MM.1S (cell line): ENCODE measurements around the gene SLC25A25.

Experiments used
- DNase-seq: peaks from one replicate; pipeline ENCODE4 v3.0.0-alpha.2; 2015
- H2AFZ ChIP-seq: fragments of 300-600 bp; sonication (generic); 2 replicates; pipeline ENCODE4 v1.6.0; 2016; ENCODE audit warnings: antibody characterized with exemption, low read length
- H3F3A ChIP-seq: fragments of 300-600 bp; sonication (generic); 2 replicates; pipeline ENCODE4 v1.6.1; 2016; ENCODE audit warnings: mild to moderate bottlenecking, antibody characterized with exemption, low read length, moderate library complexity, mixed read lengths; ENCODE audit not compliant: insufficient read depth
- H3K27ac ChIP-seq: fragments of 300-600 bp; sonication (generic); 2 replicates; pipeline ENCODE4 v1.5.1; 2016; ENCODE audit warnings: mild to moderate bottlenecking, low read length
- H3K27me3 ChIP-seq: fragments of 300-600 bp; sonication (generic); replicated peaks from 2 replicates; pipeline ENCODE4 v1.6.0; 2016; ENCODE audit warnings: low read length; ENCODE audit not compliant: insufficient read depth
- H3K36me3 ChIP-seq: fragments of 300-600 bp; sonication (generic); replicated peaks from 2 replicates; pipeline ENCODE4 v1.6.1; 2016; ENCODE audit warnings: mild to moderate bottlenecking, low read length, mixed read lengths; ENCODE audit not compliant: insufficient read depth
- H3K4me1 ChIP-seq: fragments of 300-600 bp; sonication (generic); 2 replicates; pipeline ENCODE4 v1.6.1; 2016; ENCODE audit warnings: low read length, mixed read lengths
- H3K4me2 ChIP-seq: fragments of 300-600 bp; sonication (generic); 2 replicates; pipeline ENCODE4 v1.6.0; 2016; ENCODE audit warnings: low read depth, low read length
- H3K4me3 ChIP-seq: fragments of 300-600 bp; sonication (generic); 2 replicates; pipeline ENCODE4 v1.5.1; 2016; ENCODE audit warnings: low read length, mixed read lengths
- H3K79me2 ChIP-seq: fragments of 300-600 bp; sonication (generic); 2 replicates; pipeline ENCODE4 v1.6.1; 2016; ENCODE audit warnings: mixed run types, low read length, mixed read lengths
- H3K9ac ChIP-seq: fragments of 300-600 bp; sonication (generic); 2 replicates; pipeline ENCODE4 v1.6.1; 2016; ENCODE audit warnings: low read length, mixed read lengths
- H3K9me2 ChIP-seq: fragments of 300-600 bp; sonication (generic); replicated peaks from 2 replicates; pipeline ENCODE4 v1.6.1; 2016; ENCODE audit warnings: mild to moderate bottlenecking, low read length, mixed read lengths; ENCODE audit not compliant: insufficient read depth
- H3K9me3 ChIP-seq: fragments of 300-600 bp; sonication (generic); replicated peaks from 2 replicates; pipeline ENCODE4 v1.6.1; 2016; ENCODE audit warnings: mild to moderate bottlenecking, low read length, mixed read lengths; ENCODE audit not compliant: insufficient read depth
- H4K20me1 ChIP-seq: fragments of 300-600 bp; sonication (generic); 2 replicates; pipeline ENCODE4 v1.6.1; 2016; ENCODE audit warnings: mild to moderate bottlenecking, low read length, moderate library complexity, mixed read lengths; ENCODE audit not compliant: insufficient read depth
- EZH2 ChIP-seq: fragments of 300-600 bp; sonication (generic); optimal IDR thresholded peaks from 2 replicates; pipeline ENCODE3; 2017; ENCODE audit warnings: low read depth, mild to moderate bottlenecking, antibody characterized with exemption, low read length, mixed read lengths
- EZH2phosphoT487 ChIP-seq: fragments of 300-600 bp; sonication (generic); IDR thresholded peaks from 2 replicates; pipeline ENCODE4 v1.6.1; 2018; ENCODE audit warnings: antibody characterized with exemption, low read length
- TF ChIP-seq, protein P1 (sequence below): fragments of 300-600 bp; sonication (generic); IDR thresholded peaks from 2 replicates; pipeline ENCODE4 v1.5.1; 2016; ENCODE audit warnings: antibody characterized with exemption, low read length, mixed read lengths

SLC25A25 gene

GRCh38 chr9:128142596-128142995 lies 74.6 kb downstream of the SLC25A25 start:
- Histone ChIP-seq H3K79me2 (no peaks in the 10 kb centered on the region), H3F3A (no peaks in the 10 kb centered on the region), H3K4me3 (no peak overlapping the region), H4K20me1 (no peaks in the 10 kb centered on the region), H3K4me1 (no peaks in the 10 kb centered on the region), H3K27me3 (peaks cover 19% of the 10 kb centered on the region), H3K4me2 (no peak overlapping the region), H3K9ac (no peak overlapping the region), H2AFZ (no peak overlapping the region), H3K27ac (no peak overlapping the region), H3K9me3 (no peaks in the 10 kb centered on the region), H3K36me3 (no peaks in the 10 kb centered on the region), H3K9me2 (no peaks in the 10 kb centered on the region)
- no peak for DNase-seq
- TF ChIP-seq EZH2phosphoT487 (no peak), EZH2 (no peak)
- TF ChIP-seq, protein P1, sequence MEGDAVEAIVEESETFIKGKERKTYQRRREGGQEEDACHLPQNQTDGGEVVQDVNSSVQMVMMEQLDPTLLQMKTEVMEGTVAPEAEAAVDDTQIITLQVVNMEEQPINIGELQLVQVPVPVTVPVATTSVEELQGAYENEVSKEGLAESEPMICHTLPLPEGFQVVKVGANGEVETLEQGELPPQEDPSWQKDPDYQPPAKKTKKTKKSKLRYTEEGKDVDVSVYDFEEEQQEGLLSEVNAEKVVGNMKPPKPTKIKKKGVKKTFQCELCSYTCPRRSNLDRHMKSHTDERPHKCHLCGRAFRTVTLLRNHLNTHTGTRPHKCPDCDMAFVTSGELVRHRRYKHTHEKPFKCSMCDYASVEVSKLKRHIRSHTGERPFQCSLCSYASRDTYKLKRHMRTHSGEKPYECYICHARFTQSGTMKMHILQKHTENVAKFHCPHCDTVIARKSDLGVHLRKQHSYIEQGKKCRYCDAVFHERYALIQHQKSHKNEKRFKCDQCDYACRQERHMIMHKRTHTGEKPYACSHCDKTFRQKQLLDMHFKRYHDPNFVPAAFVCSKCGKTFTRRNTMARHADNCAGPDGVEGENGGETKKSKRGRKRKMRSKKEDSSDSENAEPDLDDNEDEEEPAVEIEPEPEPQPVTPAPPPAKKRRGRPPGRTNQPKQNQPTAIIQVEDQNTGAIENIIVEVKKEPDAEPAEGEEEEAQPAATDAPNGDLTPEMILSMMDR, result no peak

DNA sequence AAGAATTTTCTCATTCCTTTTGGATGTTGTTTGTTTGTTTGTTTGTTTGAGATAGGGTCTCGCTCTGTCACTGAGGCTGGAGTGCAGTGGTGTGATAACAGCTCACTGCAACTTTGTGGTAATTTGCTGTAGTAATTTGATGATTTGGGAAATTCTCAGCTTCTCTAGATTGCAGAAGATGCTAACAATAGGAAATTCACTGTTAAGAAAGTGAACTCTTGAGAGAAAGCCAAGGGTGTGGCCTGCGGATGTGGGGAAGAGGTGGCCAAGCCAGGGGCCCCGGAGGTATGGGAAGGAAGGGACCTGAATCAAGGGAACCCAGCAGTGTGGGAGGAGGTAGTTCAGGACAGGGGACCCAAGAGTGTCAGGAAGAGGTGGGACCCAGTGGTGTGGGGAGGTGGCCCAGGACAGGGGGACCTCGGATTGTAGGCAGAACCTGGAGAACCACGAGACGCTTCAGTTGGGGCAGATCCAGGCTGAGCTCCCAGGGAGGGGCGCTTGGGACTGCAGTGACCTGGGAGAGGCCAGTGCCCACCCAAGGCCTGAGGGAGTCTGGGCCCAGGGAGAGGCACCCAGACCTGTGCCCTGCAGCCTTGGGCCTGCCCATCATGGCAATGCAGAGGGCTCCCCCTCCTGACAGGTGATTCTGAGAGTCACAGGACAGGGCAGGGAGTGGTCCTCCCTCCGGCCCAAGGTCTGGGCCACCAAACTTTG lies 75.7 kb downstream of the SLC25A25 start:
- Histone ChIP-seq H3K27me3 (peaks cover 13% of the 10 kb centered on the region; the same call in 1 of the 2 replicates), H3K4me3 (no peak overlapping the region), H3K27ac (no peak overlapping the region), H3K4me1 (no peaks in the 10 kb centered on the region), H3K9me2 (no peaks in the 10 kb centered on the region), H3K79me2 (no peaks in the 10 kb centered on the region), H3K36me3 (no peaks in the 10 kb centered on the region), H2AFZ (no peak overlapping the region), H3K4me2 (no peak overlapping the region), H4K20me1 (no peaks in the 10 kb centered on the region), H3K9me3 (no peaks in the 10 kb centered on the region), H3F3A (no peaks in the 10 kb centered on the region), H3K9ac (no peak overlapping the region)
- no peak for DNase-seq
- no peak for TF ChIP-seq EZH2
- no peak for TF ChIP-seq EZH2phosphoT487
- TF ChIP-seq, protein P1, result no peak

DNA sequence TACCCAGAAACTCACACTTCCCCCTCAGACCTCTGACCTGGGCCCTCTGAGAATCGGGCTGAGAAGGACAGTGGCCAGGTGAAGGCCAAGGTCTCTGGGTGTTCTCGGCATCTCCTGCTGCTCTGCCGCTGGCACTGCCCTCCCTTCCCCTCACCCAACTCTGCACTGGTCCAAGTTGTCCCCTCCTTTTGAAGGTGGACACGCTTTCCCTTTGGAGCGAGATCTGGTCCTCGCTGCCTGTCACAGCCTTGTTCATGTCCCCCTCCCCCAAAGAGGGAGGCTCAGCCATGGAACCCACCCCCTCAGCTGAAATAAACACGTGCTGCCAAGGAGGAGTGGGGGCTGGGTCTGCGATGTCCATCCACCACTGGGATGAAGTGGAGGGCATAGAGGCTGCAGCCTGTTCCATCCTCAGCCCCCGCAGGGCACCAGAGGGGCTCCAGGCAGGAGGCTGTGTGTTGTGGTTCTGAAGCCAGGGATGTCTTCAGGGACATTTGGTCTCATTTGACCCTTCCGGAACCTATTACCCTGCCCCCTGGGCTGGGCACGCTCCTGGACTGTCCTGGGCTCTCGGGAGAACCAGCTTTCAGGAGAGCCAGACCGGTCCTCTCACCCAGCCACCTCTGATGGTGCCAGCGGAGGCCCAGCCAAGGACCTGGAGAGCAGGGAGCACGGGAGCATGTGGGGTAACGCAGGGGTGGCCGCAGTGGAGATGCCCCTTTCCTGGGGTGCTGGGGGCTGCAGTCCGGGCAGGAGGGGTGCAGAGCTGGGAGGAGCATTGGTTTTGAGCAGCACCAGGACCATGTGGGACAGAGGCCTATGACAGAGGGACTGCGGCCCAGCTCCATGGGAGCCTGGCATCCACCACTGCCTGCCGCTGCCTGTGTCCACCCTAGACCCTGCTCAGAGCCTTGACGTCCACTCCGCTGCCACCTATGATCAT lies 76.5 kb downstream of the SLC25A25 start:
- Histone ChIP-seq H3F3A (no peaks in the 10 kb centered on the region), H3K9me3 (no peaks in the 10 kb centered on the region), H3K9me2 (no peaks in the 10 kb centered on the region), H3K27me3 (peaks cover 12% of the 10 kb centered on the region; the same call in 1 of the 2 replicates), H3K4me3 (no peak overlapping the region), H3K9ac (no peak overlapping the region), H3K4me1 (no peaks in the 10 kb centered on the region), H3K36me3 (no peaks in the 10 kb centered on the region), H2AFZ (no peak overlapping the region), H3K27ac (no peak overlapping the region), H4K20me1 (no peaks in the 10 kb centered on the region), H3K4me2 (no peak overlapping the region), H3K79me2 (no peaks in the 10 kb centered on the region)
- TF ChIP-seq EZH2, result no peak
- TF ChIP-seq EZH2phosphoT487, result no peak
- TF ChIP-seq, protein P1, result no peak
- DNase-seq, result no peak
